Mesendoderm (in vitro differentiated cells): Measurements from ENCODE around the gene PHYHD1.
A peak's percentile ranks its signal among the peaks of the same experiment; 100 is the strongest.

Source experiments
- DNase-seq: peaks from one replicate; pipeline ENCODE4 v3.0.0; 2013
- H2AK5ac ChIP-seq: 2 replicates; pipeline ENCODE4 v1.6.1; 2013; ENCODE audit warnings: low read length, inconsistent platforms
- H2BK120ac ChIP-seq: 2 replicates; pipeline ENCODE4 v1.6.1; 2013; ENCODE audit warnings: low read depth, mild to moderate bottlenecking, low read length, moderate library complexity, mixed read lengths
- H2BK15ac ChIP-seq: replicated peaks from 2 replicates; pipeline ENCODE4 v1.6.1; 2013; ENCODE audit warnings: low read depth, mild to moderate bottlenecking, moderate library complexity
- H2BK5ac ChIP-seq: 2 replicates; pipeline ENCODE4 v1.6.1; 2013; ENCODE audit warnings: low read length, inconsistent platforms
- H3K18ac ChIP-seq: 2 replicates; pipeline ENCODE4 v1.6.1; 2013; ENCODE audit warnings: mild to moderate bottlenecking, low read length, mixed read lengths
- H3K23ac ChIP-seq: one replicate; pipeline ENCODE4 v1.6.1; 2013; ENCODE audit warnings: low read length
- H3K27ac ChIP-seq: 2 replicates; pipeline ENCODE4 v1.5.1; 2013; ENCODE audit warnings: low read depth, mild to moderate bottlenecking, inconsistent platforms, low read length, moderate library complexity
- H3K27me3 ChIP-seq: 2 replicates; pipeline ENCODE4 v1.6.1; 2013; ENCODE audit warnings: low read length, control low read depth, mild to moderate bottlenecking, inconsistent platforms; ENCODE audit not compliant: insufficient read depth, poor library complexity
- H3K36me3 ChIP-seq: 2 replicates; pipeline ENCODE4 v1.6.1; 2013; ENCODE audit warnings: low read length, inconsistent platforms; ENCODE audit not compliant: control insufficient read depth, insufficient read depth
- H3K4ac ChIP-seq: one replicate; pipeline ENCODE4 v1.6.1; 2013; ENCODE audit warnings: low read depth, mild to moderate bottlenecking, low read length, moderate library complexity
- H3K4me1 ChIP-seq: 2 replicates; pipeline ENCODE4 v1.6.1; 2013; ENCODE audit warnings: low read depth, low read length, inconsistent platforms; ENCODE audit not compliant: control insufficient read depth
- H3K4me2 ChIP-seq: 2 replicates; pipeline ENCODE4 v1.6.1; 2013; ENCODE audit warnings: low read length
- H3K4me3 ChIP-seq: 2 replicates; pipeline ENCODE4 v1.5.1; 2013; ENCODE audit warnings: mild to moderate bottlenecking, low read length
- H3K56ac ChIP-seq: one replicate; pipeline ENCODE4 v1.6.1; 2013; ENCODE audit warnings: low read length
- H3K79me1 ChIP-seq: 2 replicates; pipeline ENCODE4 v1.6.1; 2013; ENCODE audit warnings: low read length, inconsistent platforms
- H3K79me2 ChIP-seq: 2 replicates; pipeline ENCODE4 v1.6.1; 2013; ENCODE audit warnings: mild to moderate bottlenecking, low read length; ENCODE audit not compliant: control insufficient read depth, insufficient read depth
- H3K9ac ChIP-seq: 2 replicates; pipeline ENCODE4 v1.6.1; 2013; ENCODE audit warnings: low read length, inconsistent platforms
- H4K5ac ChIP-seq: one replicate; pipeline ENCODE4 v1.6.1; 2013; ENCODE audit warnings: low read length
- H4K8ac ChIP-seq: one replicate; pipeline ENCODE4 v1.6.1; 2013; ENCODE audit warnings: low read depth, mild to moderate bottlenecking, control low read depth, low read length, moderate library complexity
- WGBS: extraction: QIAGEN DNeasy Blood & Tissue Kit; methylation state at CpG from one replicate; pipeline ENCODE4 v1.1.7; 2013; ENCODE audit warnings: low lambda C conversion rate, missing lambda C conversion rate; ENCODE audit not compliant: insufficient coverage; ENCODE audit errors: extremely low coverage; 5-methylcytosine and 5-hydroxymethylcytosine counted together

The PHYHD1 gene

GRCh38 chr9:128913048-128913900, 7.5 kb upstream of the PHYHD1 start:
- no peak overlapping the region for H2BK15ac ChIP-seq
- no peak overlapping the region for H3K4ac ChIP-seq
- no peak overlapping the region for H3K4me2 ChIP-seq
- no CpG with 5 or more reads among the region's 15 CpGs for WGBS
- no peak overlapping the region for H2AK5ac ChIP-seq
- no peak overlapping the region for H2BK120ac ChIP-seq
- H3K56ac ChIP-seq, result peak overlapping the region; percentile 37
- peak overlapping the region; percentile 10 for H2BK5ac ChIP-seq
- H3K36me3 ChIP-seq, result peaks cover 12% of the 10 kb centered on the region
- H3K27ac ChIP-seq, result no peak overlapping the region
- no peaks in the 10 kb centered on the region for H3K27me3 ChIP-seq
- no peak overlapping the region for H4K8ac ChIP-seq
- H3K79me1 ChIP-seq, result peaks cover 26% of the 10 kb centered on the region
- no peak overlapping the region for H3K18ac ChIP-seq
- H3K23ac ChIP-seq, result peak overlapping the region; percentile 51
- DNase-seq, result no peak
- no peak overlapping the region for H4K5ac ChIP-seq
- H3K9ac ChIP-seq, result no peak overlapping the region
- H3K4me1 ChIP-seq, result peaks cover 9% of the 10 kb centered on the region
- no peak overlapping the region for H3K4me3 ChIP-seq
- H3K79me2 ChIP-seq, result peaks cover 20% of the 10 kb centered on the region

- Histone ChIP-seq H3K4me3 (no peak overlapping the region), H3K79me1 (peaks cover 22% of the 10 kb centered on the region), H3K9ac (no peak overlapping the region), H2BK15ac (no peak overlapping the region), H3K27me3 (no peaks in the 10 kb centered on the region), H3K27ac (no peak overlapping the region), H3K18ac (no peak overlapping the region), H3K79me2 (peaks cover 18% of the 10 kb centered on the region), H3K23ac (no peak overlapping the region), H3K56ac (no peak overlapping the region), H2AK5ac (no peak overlapping the region), H3K4ac (no peak overlapping the region), H4K5ac (no peak overlapping the region), H3K36me3 (peaks cover 4% of the 10 kb centered on the region), H2BK5ac (no peak overlapping the region), H2BK120ac (no peak overlapping the region), H4K8ac (no peak overlapping the region), H3K4me1 (peaks cover 9% of the 10 kb centered on the region), H3K4me2 (no peak overlapping the region)
- no CpG with 5 or more reads among the region's 23 CpGs for WGBS
- no peak for DNase-seq
These were observed 6.6 kb upstream of the PHYHD1 start for GRCh38 chr9:128913995-128914772.

- Histone ChIP-seq H4K8ac (no peak overlapping the region), H3K4ac (no peak overlapping the region), H2BK5ac (no peak overlapping the region), H3K23ac (no peak overlapping the region), H3K79me1 (peaks cover 16% of the 10 kb centered on the region), H3K4me2 (no peak overlapping the region), H3K36me3 (peaks cover 4% of the 10 kb centered on the region), H3K4me1 (peaks cover 4% of the 10 kb centered on the region), H3K9ac (no peak overlapping the region), H3K27ac (no peak overlapping the region), H3K79me2 (peaks cover 18% of the 10 kb centered on the region), H3K4me3 (no peak overlapping the region), H3K18ac (no peak overlapping the region), H2AK5ac (no peak overlapping the region), H3K27me3 (no peaks in the 10 kb centered on the region), H2BK120ac (no peak overlapping the region), H2BK15ac (no peak overlapping the region), H4K5ac (no peak overlapping the region), H3K56ac (no peak overlapping the region)
- no CpG with 5 or more reads among the region's 18 CpGs for WGBS
- no peak for DNase-seq
These were observed 4.6 kb upstream of the PHYHD1 start for GRCh38 chr9:128916204-128916603.

GRCh38 chr9:128916745-128917144, 4.0 kb upstream of the PHYHD1 start:
- H3K9ac ChIP-seq, result no peak overlapping the region
- H3K36me3 ChIP-seq, result peaks cover 4% of the 10 kb centered on the region
- H3K27ac ChIP-seq, result no peak overlapping the region
- no peak overlapping the region for H4K8ac ChIP-seq
- H2BK5ac ChIP-seq, result no peak overlapping the region
- no peaks in the 10 kb centered on the region for H3K27me3 ChIP-seq
- no peak overlapping the region for H4K5ac ChIP-seq
- peaks cover 18% of the 10 kb centered on the region for H3K79me2 ChIP-seq
- no peak overlapping the region for H3K23ac ChIP-seq
- no peak overlapping the region for H2BK15ac ChIP-seq
- no peak overlapping the region for H2BK120ac ChIP-seq
- no peak overlapping the region for H2AK5ac ChIP-seq
- H3K4ac ChIP-seq, result no peak overlapping the region
- no CpG with 5 or more reads among the region's 11 CpGs for WGBS
- H3K79me1 ChIP-seq, result peaks cover 15% of the 10 kb centered on the region
- H3K4me3 ChIP-seq, result no peak overlapping the region
- no peak overlapping the region for H3K56ac ChIP-seq
- no peak overlapping the region for H3K4me2 ChIP-seq
- H3K4me1 ChIP-seq, result peaks cover 4% of the 10 kb centered on the region
- DNase-seq, result no peak
- no peak overlapping the region for H3K18ac ChIP-seq

- H3K36me3 ChIP-seq, result peaks cover 4% of the 10 kb centered on the region
- H4K8ac ChIP-seq, result no peak overlapping the region
- H3K56ac ChIP-seq, result no peak overlapping the region
- H3K9ac ChIP-seq, result no peak overlapping the region
- H3K27me3 ChIP-seq, result no peaks in the 10 kb centered on the region
- WGBS, result no CpG with 5 or more reads among the region's 26 CpGs
- H4K5ac ChIP-seq, result no peak overlapping the region
- no peak overlapping the region for H2AK5ac ChIP-seq
- H3K23ac ChIP-seq, result no peak overlapping the region
- H3K79me1 ChIP-seq, result peaks cover 14% of the 10 kb centered on the region
- H2BK5ac ChIP-seq, result no peak overlapping the region
- no peak overlapping the region for H3K4me3 ChIP-seq
- no peak overlapping the region for H3K4me2 ChIP-seq
- DNase-seq, result no peak
- peaks cover 4% of the 10 kb centered on the region for H3K4me1 ChIP-seq
- peaks cover 18% of the 10 kb centered on the region for H3K79me2 ChIP-seq
- H3K27ac ChIP-seq, result no peak overlapping the region
- H3K18ac ChIP-seq, result no peak overlapping the region
- H3K4ac ChIP-seq, result no peak overlapping the region
- H2BK15ac ChIP-seq, result no peak overlapping the region
- no peak overlapping the region for H2BK120ac ChIP-seq
These were observed 3.5 kb upstream of the PHYHD1 start for GRCh38 chr9:128917151-128917849.
